Measurements from ENCODE around the gene VPS13D.

The VPS13D gene

GRCh38 chr1:12229835-12230548 lies at the start of gene VPS13D:
VPS13D (plus strand) TSS chr1:12230030; CDS start chr1:12234267, 4,237 bp downstream.
- peak; percentile 45 to 79 for DNase-seq (ENCODE audit: extremely low read depth in 1 of 2, low read depth in 1 of 2)

GRCh38 chr1:12180315-12180714 lies 49.5 kb upstream of the VPS13D start:
- DNase-seq (ENCODE audit: extremely low read depth in 1 of 2, low read depth in 1 of 2): no peak

GRCh38 chr1:12180903-12181302 lies 48.9 kb upstream of the VPS13D start:
- no peak for DNase-seq (ENCODE audit: extremely low read depth in 1 of 2, low read depth in 1 of 2)

GRCh38 chr1:12181568-12181967 lies 48.3 kb upstream of the VPS13D start:
- DNase-seq (ENCODE audit: extremely low read depth in 1 of 2, low read depth in 1 of 2): no peak

GRCh38 chr1:12182410-12182984 lies 47.3 kb upstream of the VPS13D start:
- no peak for DNase-seq (ENCODE audit: extremely low read depth in 1 of 2, low read depth in 1 of 2)

- no peak for DNase-seq (ENCODE audit: extremely low read depth in 1 of 2, low read depth in 1 of 2)
These were observed 46.6 kb upstream of the VPS13D start for GRCh38 chr1:12183095-12183794.

- DNase-seq (ENCODE audit: extremely low read depth in 1 of 2, low read depth in 1 of 2): no peak
These were observed 45.7 kb upstream of the VPS13D start for GRCh38 chr1:12184008-12184681.

GRCh38 chr1:12185036-12185917 lies 44.6 kb upstream of the VPS13D start:
- no peak for DNase-seq (ENCODE audit: extremely low read depth in 1 of 2, low read depth in 1 of 2)

- DNase-seq (ENCODE audit: extremely low read depth in 1 of 2, low read depth in 1 of 2): no peak
These were observed 43.7 kb upstream of the VPS13D start for GRCh38 chr1:12185918-12186678.

GRCh38 chr1:12186679-12186985 lies 43.2 kb upstream of the VPS13D start:
- no peak for DNase-seq (ENCODE audit: extremely low read depth in 1 of 2, low read depth in 1 of 2)

- DNase-seq (ENCODE audit: extremely low read depth in 1 of 2, low read depth in 1 of 2): no peak
These were observed 41.7 kb upstream of the VPS13D start for GRCh38 chr1:12188115-12188514.

- DNase-seq (ENCODE audit: extremely low read depth in 1 of 2, low read depth in 1 of 2): no peak
These were observed 41.0 kb upstream of the VPS13D start for GRCh38 chr1:12188657-12189327.

- no peak for DNase-seq (ENCODE audit: extremely low read depth in 1 of 2, low read depth in 1 of 2)
These were observed 40.5 kb upstream of the VPS13D start for GRCh38 chr1:12189328-12189682.

- no peak for DNase-seq (ENCODE audit: extremely low read depth in 1 of 2, low read depth in 1 of 2)
These were observed 38.4 kb upstream of the VPS13D start for GRCh38 chr1:12191242-12192032.

GRCh38 chr1:12194666-12195216 lies 35.1 kb upstream of the VPS13D start:
- DNase-seq (ENCODE audit: extremely low read depth in 1 of 2, low read depth in 1 of 2): no peak

GRCh38 chr1:12195416-12195815 lies 34.4 kb upstream of the VPS13D start:
- DNase-seq (ENCODE audit: extremely low read depth in 1 of 2, low read depth in 1 of 2): no peak

GRCh38 chr1:12196641-12197482 lies 33.0 kb upstream of the VPS13D start:
- DNase-seq (ENCODE audit: extremely low read depth in 1 of 2, low read depth in 1 of 2): no peak

- no peak for DNase-seq (ENCODE audit: extremely low read depth in 1 of 2, low read depth in 1 of 2)
These were observed 32.3 kb upstream of the VPS13D start for GRCh38 chr1:12197483-12197880.

Data from activated CD8-positive, alpha-beta memory T cell treated with anti-CD3 and anti-CD28 coated beads for 1 hour (primary cell).